ENCODE results near the gene CLDN3.

CLDN3 gene

DNA sequence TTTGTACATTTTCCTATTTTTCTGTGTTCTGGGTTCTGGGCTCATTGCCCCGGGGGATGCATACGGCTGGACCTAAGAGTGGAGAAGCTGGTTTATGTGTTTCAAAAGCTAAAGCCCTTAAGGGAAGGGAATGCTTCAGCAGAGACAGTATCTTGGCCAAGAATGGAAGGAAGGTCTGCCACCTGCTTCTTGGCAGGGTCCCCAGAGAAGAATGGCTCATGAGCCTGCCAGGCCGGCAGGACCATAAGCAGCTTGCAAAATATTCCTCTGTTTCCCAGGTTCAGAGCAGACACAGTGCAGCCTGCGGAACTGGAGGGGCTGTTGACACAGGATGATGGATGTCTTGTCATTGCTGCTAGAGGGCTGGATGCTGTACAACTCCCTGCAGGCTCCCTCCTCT lies 23.7 kb downstream of the CLDN3 start:
- no peaks in the 10 kb centered on the region for H3K27me3 ChIP-seq
- H3K9me3 ChIP-seq = no peaks in the 10 kb centered on the region
- TF ChIP-seq, protein P1, sequence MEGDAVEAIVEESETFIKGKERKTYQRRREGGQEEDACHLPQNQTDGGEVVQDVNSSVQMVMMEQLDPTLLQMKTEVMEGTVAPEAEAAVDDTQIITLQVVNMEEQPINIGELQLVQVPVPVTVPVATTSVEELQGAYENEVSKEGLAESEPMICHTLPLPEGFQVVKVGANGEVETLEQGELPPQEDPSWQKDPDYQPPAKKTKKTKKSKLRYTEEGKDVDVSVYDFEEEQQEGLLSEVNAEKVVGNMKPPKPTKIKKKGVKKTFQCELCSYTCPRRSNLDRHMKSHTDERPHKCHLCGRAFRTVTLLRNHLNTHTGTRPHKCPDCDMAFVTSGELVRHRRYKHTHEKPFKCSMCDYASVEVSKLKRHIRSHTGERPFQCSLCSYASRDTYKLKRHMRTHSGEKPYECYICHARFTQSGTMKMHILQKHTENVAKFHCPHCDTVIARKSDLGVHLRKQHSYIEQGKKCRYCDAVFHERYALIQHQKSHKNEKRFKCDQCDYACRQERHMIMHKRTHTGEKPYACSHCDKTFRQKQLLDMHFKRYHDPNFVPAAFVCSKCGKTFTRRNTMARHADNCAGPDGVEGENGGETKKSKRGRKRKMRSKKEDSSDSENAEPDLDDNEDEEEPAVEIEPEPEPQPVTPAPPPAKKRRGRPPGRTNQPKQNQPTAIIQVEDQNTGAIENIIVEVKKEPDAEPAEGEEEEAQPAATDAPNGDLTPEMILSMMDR (IDR thresholded peaks at IDR 0.05) = no peak
- intact Hi-C loops (cut with DNase I; ENCODE audit: low total_unique reads) = loop anchor here (10.0 kb wide), 1 partner anchor 288 kb away; no protein-coding TSS in a partner anchor
- no peak overlapping the region for H3K4me3 ChIP-seq
- DNase-seq = no peak
- H3K4me1 ChIP-seq = peaks cover 0 to 23% (median 7%) of the 10 kb centered on the region in 4 donors
- H3K36me3 ChIP-seq = no peaks in the 10 kb centered on the region
- H3K27ac ChIP-seq = no peak overlapping the region

DNA sequence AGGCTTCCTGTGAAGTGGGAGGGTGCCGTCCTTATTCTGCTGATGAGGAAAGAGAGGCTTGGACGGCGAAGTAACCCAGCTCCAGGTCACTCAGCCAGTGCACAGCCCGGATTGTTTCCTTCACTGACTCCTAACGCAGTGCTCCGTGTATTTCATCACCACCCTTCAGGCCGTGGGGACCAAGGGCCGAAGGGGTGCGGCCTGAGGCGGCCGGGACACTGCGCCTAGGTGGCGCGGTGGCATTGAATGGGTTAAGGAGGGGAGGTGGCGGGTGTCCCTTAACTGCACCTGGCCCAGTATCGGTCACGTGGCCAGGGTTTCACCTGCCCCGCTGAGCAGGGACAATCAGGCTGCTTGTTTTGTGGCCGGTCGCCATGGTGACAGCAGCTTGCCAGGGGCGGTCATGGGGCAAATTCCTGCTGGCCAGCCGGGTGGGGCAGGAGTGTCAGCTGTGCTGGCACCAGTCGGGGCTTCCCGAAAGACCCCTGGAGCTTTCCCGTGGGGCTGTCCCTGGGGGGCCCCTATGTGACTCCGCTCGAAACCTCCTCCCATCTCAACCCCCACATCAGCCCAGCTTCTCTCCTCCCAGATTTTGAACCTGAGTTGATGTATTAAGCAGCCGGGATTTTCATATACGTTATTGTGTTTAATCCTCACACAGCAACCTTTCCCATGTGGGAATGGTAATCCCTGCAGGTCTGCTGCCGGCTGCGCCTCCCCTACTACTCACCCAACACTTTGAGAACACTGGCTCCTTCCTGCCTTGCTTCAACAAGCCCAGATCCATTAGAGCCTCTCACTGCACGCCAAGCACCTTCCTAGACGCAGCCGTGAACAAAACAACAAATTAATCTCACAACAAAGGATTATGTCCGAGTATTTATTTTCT lies 27.1 kb downstream of the CLDN3 start:
- H3K4me1 ChIP-seq = peaks cover 0 to 27% (median 15%) of the 10 kb centered on the region in 4 donors
- no peaks in the 10 kb centered on the region for H3K27me3 ChIP-seq
- peak in 1 of 2 donors; percentile 70 for DNase-seq
- H3K36me3 ChIP-seq = no peaks in the 10 kb centered on the region
- no peaks in the 10 kb centered on the region for H3K9me3 ChIP-seq
- intact Hi-C loops (cut with DNase I; ENCODE audit: low total_unique reads) = loop anchor here (10.0 kb wide), 1 partner anchor 292 kb away; no protein-coding TSS in a partner anchor
- no peak overlapping the region for H3K4me3 ChIP-seq
- TF ChIP-seq, protein P1 (IDR thresholded peaks at IDR 0.05) = no peak
- peak overlapping the region in 1 of 2 donors; percentile 14 for H3K27ac ChIP-seq

DNA sequence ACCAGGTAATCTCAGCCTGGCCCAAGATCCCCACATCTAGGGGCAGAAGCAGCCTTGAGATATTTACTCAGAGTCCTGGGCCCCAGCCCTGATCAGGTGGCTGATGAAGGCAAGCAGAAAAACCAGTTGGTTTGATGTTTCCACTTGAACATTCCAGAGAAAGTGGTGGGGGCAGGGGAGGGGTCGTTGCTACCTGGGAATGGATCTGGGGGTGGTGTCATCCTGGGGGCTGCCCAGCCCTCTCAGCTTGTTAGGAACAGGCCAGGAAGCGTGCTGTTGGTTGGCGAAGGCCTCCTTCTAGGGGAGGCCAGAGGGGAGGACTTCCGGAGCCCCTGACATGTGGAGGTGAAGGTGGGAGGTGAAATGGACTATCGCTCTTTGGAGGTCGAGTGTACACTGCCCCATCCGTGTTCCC lies 27.7 kb downstream of the CLDN3 start:
- no peak for DNase-seq
- H3K4me3 ChIP-seq = no peak overlapping the region
- H3K27ac ChIP-seq = peak overlapping the region in 1 of 2 donors; percentile 14
- no peaks in the 10 kb centered on the region for H3K9me3 ChIP-seq
- TF ChIP-seq, protein P1 (IDR thresholded peaks at IDR 0.05) = no peak
- peaks cover 0 to 3% (median 0%) of the 10 kb centered on the region in 3 donors for H3K36me3 ChIP-seq
- H3K27me3 ChIP-seq = no peaks in the 10 kb centered on the region
- intact Hi-C loops (cut with DNase I; ENCODE audit: low total_unique reads) = loop anchor here (10.0 kb wide), 1 partner anchor 292 kb away; no protein-coding TSS in a partner anchor
- peaks cover 0 to 34% (median 21%) of the 10 kb centered on the region in 4 donors for H3K4me1 ChIP-seq

DNA sequence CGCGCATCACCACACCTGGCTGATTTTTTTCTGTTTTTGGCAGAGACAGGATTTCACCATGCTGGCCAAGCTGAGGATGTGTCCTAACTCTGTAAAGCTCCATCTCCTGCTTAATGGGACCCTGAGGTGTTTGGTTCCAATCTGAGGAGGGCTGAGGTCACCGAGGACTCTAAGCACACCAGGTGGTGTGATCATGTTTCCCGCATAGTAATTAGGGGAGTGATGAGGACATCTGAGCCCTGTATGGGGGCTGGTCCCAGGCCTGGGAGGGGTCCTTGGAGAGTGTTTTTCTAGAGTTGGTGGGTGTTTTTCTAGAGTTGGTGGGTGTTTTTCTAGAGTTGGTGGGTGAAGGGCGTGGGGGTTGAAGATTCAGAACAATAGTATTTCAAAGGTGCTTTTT lies 28.5 kb downstream of the CLDN3 start:
- no peaks in the 10 kb centered on the region for H3K9me3 ChIP-seq

DNA sequence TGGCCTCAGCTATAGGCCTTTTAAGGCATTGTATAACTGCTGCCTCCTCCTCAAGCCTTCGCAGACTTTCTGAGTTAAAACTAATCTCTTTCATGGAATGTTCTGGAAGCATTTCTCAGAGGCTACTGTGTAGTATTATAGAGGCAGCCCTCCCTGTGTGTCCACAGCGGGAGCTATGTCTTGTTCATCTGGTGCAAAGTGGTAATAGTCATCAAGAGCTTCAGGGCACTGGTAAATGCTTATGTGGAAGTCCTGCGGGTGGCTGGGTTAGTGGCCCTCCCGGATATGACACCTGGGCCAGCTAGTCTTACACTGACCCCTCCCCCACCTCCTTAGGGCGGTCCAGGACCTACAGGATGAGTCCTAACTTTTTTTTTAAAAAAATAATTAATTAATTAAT lies 29.3 kb downstream of the CLDN3 start:
- Histone ChIP-seq H3K4me1 (peaks cover 0 to 34% (median 24%) of the 10 kb centered on the region in 4 donors), H3K4me3 (no peak overlapping the region), H3K36me3 (peaks cover 0 to 19% (median 5%) of the 10 kb centered on the region in 3 donors), H3K9me3 (no peaks in the 10 kb centered on the region), H3K27me3 (no peaks in the 10 kb centered on the region), H3K27ac (no peak overlapping the region)
- TF ChIP-seq, protein P1 (IDR thresholded peaks at IDR 0.05) = no peak
- DNase-seq = no peak
- intact Hi-C loops (cut with DNase I; ENCODE audit: low total_unique reads) = loop anchor here (10.0 kb wide), 1 partner anchor 294 kb away; no protein-coding TSS in a partner anchor

More for the DNA sequence above, 28.5 kb downstream of the CLDN3 start:
- TF ChIP-seq, protein P1 (IDR thresholded peaks at IDR 0.05) = no peak
- no peak overlapping the region for H3K4me3 ChIP-seq
- no peak for DNase-seq
- no peaks in the 10 kb centered on the region for H3K27me3 ChIP-seq
- peaks cover 0 to 35% (median 24%) of the 10 kb centered on the region in 4 donors for H3K4me1 ChIP-seq
- H3K36me3 ChIP-seq = peaks cover 0 to 11% (median 0%) of the 10 kb centered on the region in 3 donors
- no peak overlapping the region for H3K27ac ChIP-seq
- intact Hi-C loops (cut with DNase I; ENCODE audit: low total_unique reads) = loop anchor here (10.0 kb wide), 1 partner anchor 293 kb away; no protein-coding TSS in a partner anchor

Data from tibial artery (tissue), 4 donors.